Measurements from ENCODE around the gene COL28A1.

Gene COL28A1

GRCh38 chr7:7312323-7312722 lies 223.3 kb downstream of the COL28A1 start:
- H3K4me3 ChIP-seq (ENCODE audit: low read depth, low read length) = no peak overlapping the region
- no peak for DNase-seq (ENCODE audit: low read depth)
- TF ChIP-seq CTCF (IDR thresholded peaks at IDR 0.05; ENCODE audit: control insufficient read depth, extremely low read depth, insufficient read depth) = no peak

- DNase-seq (ENCODE audit: low read depth) = no peak
- TF ChIP-seq CTCF (IDR thresholded peaks at IDR 0.05; ENCODE audit: control insufficient read depth, extremely low read depth, insufficient read depth) = no peak
- no peak overlapping the region for H3K4me3 ChIP-seq (ENCODE audit: low read depth, low read length)
Observed at GRCh38 chr7:7311001-7311400, 224.7 kb downstream of the COL28A1 start.

- no peak for DNase-seq (ENCODE audit: low read depth)
- no peak for TF ChIP-seq CTCF (IDR thresholded peaks at IDR 0.05; ENCODE audit: control insufficient read depth, extremely low read depth, insufficient read depth)
- no peak overlapping the region for H3K4me3 ChIP-seq (ENCODE audit: low read depth, low read length)
Observed at GRCh38 chr7:7309203-7309602, 226.5 kb downstream of the COL28A1 start.

All from LNCaP clone FGC (cell line).